Memory B cell (primary cell): Measurements from ENCODE around the gene ABHD16B.
A peak's percentile ranks its signal among the peaks of the same experiment; 100 is the strongest.

Source experiments
- ATAC-seq: fragments of 150-1000 bp; cut with Tn5 transposase; 2 replicates; pipeline ENCODE4 v1.10.0; 2021; ENCODE audit warnings: low read depth, mild to moderate bottlenecking, moderate library complexity
- DNase-seq, 2 donors: peaks; one replicate each; pipeline ENCODE4 v3.0.0; 2022; ENCODE audit warnings: low spot score in 2 of 2
- H3K27ac Mint-ChIP-seq: one replicate; pipeline ENCODE4 v1.8.0; 2022; ENCODE audit warnings: mild to moderate bottlenecking, moderate library complexity, mixed read lengths
- H3K27me3 Mint-ChIP-seq: one replicate; pipeline ENCODE4 v1.8.0; 2022; ENCODE audit warnings: mixed read lengths
- H3K36me3 Mint-ChIP-seq: one replicate; pipeline ENCODE4 v1.8.0; 2022; ENCODE audit warnings: mild to moderate bottlenecking, mixed read lengths
- H3K4me1 Mint-ChIP-seq: one replicate; pipeline ENCODE4 v1.8.0; 2022; ENCODE audit warnings: mixed read lengths
- H3K4me3 Mint-ChIP-seq: one replicate; pipeline ENCODE4 v1.8.0; 2022; ENCODE audit warnings: mild to moderate bottlenecking, moderate library complexity, mixed read lengths
- H3K9me3 Mint-ChIP-seq: one replicate; pipeline ENCODE4 v1.8.0; 2022; ENCODE audit warnings: mixed read lengths

Gene ABHD16B

DNA sequence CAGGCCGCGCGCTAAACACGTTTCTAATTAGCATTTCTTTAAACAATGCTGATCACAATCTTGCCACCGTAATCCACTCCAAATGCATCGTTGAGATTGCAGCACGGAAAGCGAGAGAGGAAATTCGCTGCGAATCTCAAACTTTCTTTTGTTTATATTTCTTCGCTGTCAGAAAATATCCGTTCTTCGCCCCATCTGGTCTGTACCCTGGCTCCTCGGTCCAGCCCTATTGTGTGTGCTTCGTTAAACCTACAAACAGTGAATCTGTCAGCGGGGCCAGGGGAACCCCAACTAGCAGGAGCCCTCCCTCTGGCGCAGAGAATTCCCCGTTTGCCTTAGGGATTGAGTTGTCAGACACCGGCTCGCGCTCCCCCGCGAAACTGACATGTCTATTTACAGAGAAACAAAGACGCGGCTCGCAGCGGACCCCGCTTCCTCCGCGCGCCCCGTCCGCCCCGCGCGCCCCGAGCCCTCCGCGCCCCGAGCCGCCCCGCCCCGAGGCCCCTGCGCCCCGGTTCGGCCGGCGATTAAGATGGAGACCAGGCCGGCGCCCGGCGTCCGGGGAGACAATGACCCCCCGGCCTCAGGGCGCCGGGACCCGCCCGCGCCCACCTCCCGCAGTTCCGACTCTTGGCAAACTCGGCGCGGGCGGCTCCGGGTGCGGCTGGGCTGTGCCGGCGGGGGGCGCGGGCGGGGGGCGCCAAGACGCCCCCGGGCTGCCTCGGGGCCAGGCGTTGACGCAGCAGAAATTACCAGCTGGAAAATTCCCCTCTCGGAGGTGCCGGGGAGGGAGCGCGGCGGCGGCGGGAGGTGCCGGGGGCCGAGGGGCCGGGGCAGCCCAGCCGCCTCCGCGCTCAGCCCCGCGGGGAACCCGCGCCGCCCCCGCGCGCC is 31.1 kb upstream of the ABHD16B start:
- Mint-ChIP-seq H3K27me3 (peaks cover 35% of the 10 kb centered on the region), H3K4me3 (peak overlapping the region; percentile 89), H3K9me3 (no peaks in the 10 kb centered on the region), H3K36me3 (peaks cover 2% of the 10 kb centered on the region), H3K27ac (peak overlapping the region; percentile 56), H3K4me1 (peaks cover 8% of the 10 kb centered on the region)
- ATAC-seq (peak; percentile 28), DNase-seq (no peak)

DNA sequence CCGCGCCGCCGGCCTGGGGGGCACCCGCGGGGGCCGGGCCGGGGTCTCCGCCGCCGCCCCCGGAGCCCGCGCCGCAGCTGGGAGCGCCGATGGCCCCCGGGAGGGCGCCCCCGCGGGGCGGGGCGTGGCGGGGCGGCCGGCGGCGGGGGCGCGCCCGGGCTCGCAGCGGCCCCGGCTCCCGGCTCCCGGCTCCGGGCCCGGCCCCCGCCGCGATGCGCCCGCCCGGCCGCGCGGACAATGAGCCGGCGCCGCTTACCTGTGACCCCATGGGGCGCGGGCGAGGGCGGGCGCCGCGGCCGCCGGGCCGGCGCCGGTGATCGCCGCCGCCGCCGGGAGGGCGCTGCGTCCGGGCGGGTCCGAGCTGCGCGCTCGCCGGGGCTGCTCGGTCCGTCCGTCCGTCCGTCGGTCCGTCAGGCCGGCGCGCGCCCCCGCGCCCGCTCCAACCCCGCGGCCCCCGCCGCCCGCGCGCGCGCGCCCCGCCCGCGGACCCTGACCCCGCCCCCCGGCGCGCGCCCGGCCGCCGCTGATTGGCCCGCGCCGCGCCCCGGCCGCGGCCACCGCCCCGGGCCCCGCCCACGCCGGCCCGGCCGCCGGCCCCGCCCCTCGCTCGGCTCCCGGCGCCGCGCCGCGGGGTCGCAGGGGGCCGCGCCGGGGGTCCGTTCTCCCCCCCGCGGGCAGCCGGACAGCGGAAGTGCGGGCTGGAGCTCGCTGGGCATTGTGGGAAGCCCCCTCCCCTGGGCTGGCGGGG is 30.3 kb upstream of the ABHD16B start, which contains the start of gene ZBTB46:
TSS of gene ZBTB46 (minus strand) at position 424 of the 748 bp plus-strand sequence. CDS start 40,507 bp downstream, outside the sequence.
- Mint-ChIP-seq H3K36me3 (peaks cover 2% of the 10 kb centered on the region), H3K4me1 (peaks cover 8% of the 10 kb centered on the region), H3K27me3 (peaks cover 29% of the 10 kb centered on the region), H3K27ac (no peak within 1 kb of the TSS), H3K9me3 (no peaks in the 10 kb centered on the region), H3K4me3 (peak within 1 kb of the TSS; percentile 89)
- no peak for DNase-seq
- peak; percentile 64 for ATAC-seq

DNA sequence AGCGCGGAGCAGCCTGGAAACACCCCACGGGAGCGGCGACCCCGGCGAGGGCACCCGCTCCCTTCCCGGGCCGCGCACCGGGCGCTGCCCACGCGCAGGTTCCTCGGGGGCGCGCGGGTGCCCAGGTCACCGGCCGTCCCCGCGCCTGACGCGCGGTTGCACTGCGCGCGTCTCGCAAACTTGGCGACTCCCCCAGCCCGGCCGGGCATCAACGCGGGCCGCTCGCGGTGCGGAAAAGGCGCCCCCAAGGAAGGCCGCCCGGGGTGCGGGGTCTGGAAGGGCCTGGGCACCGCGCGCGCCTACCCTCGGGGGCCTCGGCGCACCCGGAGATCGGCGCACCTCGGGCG is 29.7 kb upstream of the ABHD16B start:
- H3K36me3 Mint-ChIP-seq = peaks cover 2% of the 10 kb centered on the region
- DNase-seq = no peak
- ATAC-seq = no peak
- H3K27ac Mint-ChIP-seq = no peak overlapping the region
- peaks cover 8% of the 10 kb centered on the region for H3K4me1 Mint-ChIP-seq
- H3K4me3 Mint-ChIP-seq = no peak overlapping the region
- H3K27me3 Mint-ChIP-seq = peaks cover 27% of the 10 kb centered on the region
- no peaks in the 10 kb centered on the region for H3K9me3 Mint-ChIP-seq

DNA sequence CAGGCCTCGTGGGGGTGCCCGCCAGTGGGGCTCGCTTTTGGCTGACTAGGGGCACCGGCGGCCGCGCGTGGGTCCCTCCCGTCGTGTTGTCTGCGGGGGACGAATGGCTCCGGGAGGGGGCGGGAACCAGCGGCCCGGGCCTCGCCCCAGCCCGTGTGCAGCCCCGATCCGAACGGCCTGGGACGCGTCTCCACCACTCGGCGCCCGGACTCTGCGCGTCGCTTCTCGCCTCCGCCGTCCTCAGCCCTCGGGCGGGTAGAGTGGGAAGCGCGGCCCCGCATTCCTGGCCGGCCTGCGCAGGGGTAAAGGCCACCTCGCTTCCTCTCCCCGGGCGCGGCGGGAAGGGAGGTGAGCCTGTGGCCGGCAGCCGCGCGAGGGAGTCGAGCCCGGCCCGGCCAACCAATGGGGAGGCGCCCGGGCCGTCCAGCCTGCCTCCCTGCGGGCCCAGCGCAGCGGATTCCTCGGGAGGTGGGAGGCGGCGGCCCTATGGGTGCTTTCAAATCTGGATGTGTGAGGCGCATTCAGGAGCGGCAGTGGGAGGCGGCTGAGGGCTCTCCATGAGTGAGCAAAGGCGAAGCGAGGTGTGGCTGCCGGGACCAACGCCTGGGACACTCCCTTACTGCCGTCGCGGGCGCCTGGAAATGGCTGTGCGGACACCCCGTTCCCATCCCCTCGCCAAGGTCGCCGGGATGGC is 29.2 kb upstream of the ABHD16B start:
- Mint-ChIP-seq H3K27me3 (peaks cover 25% of the 10 kb centered on the region), H3K9me3 (no peaks in the 10 kb centered on the region), H3K36me3 (peaks cover 2% of the 10 kb centered on the region), H3K4me1 (peaks cover 8% of the 10 kb centered on the region), H3K27ac (no peak overlapping the region), H3K4me3 (peak overlapping the region; percentile 59)
- DNase-seq = no peak
- ATAC-seq = no peak

DNA sequence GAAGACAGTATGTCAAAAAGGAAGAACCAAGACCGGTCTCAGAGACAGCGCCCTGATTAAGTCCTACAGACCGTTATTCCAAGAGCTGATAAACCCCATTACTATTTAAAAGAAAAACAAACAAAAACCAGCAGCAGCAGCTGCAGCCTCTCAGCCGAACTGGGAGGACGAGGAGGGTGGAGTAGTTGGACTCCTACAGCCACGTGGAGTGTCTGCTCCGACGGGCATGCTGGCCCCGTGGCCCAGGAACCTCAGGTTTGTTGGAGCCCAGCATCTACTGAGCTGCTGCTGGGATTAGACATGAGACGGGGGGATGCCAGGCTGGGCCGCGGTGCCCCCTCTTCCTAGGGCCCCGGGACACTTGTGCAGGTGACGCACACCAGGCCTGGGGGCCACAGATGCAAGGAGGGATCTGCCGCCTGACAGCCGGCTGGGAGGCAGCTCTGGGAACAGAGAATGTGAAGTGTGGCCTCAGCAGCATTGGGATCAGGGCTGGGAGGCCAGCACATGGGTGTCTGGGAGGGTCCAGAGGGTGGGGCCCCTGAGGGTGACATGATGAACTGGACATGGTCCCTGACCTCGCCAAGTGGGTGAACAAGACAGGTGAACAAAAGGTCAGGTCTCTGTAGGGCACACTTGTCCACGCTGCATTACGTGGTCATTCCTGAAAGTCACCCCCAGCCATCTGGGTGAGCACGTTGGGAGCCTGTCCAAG is 27.4 kb upstream of the ABHD16B start:
- DNase-seq (no peak), ATAC-seq (no peak)
- peaks cover 2% of the 10 kb centered on the region for H3K36me3 Mint-ChIP-seq
- no peak overlapping the region for H3K4me3 Mint-ChIP-seq
- no peak overlapping the region for H3K27ac Mint-ChIP-seq
- peaks cover 8% of the 10 kb centered on the region for H3K4me1 Mint-ChIP-seq
- H3K9me3 Mint-ChIP-seq = no peaks in the 10 kb centered on the region
- peaks cover 21% of the 10 kb centered on the region for H3K27me3 Mint-ChIP-seq

DNA sequence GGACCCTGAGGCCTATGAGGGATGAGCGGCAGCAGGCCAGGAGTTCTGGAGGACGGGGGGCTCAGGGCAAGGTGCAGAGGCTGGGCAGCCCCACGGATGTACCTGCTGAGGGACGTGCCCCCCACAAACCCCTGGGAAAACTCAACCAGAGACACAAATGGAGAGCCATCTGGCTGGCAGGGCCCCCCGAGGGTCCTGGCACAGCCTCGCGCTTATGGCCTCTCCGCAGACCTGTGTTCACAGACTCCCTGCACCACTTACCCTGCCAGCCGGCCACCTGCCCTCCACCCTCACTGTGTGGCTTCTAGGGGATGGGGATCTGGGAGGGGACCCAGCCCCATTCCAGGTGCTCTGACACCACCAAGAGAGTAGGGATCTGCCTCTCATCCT is 26.8 kb upstream of the ABHD16B start:
- Mint-ChIP-seq H3K36me3 (peaks cover 2% of the 10 kb centered on the region), H3K9me3 (no peaks in the 10 kb centered on the region), H3K27me3 (peaks cover 19% of the 10 kb centered on the region), H3K4me3 (no peak overlapping the region), H3K4me1 (peaks cover 7% of the 10 kb centered on the region), H3K27ac (no peak overlapping the region)
- ATAC-seq (no peak), DNase-seq (no peak)

DNA sequence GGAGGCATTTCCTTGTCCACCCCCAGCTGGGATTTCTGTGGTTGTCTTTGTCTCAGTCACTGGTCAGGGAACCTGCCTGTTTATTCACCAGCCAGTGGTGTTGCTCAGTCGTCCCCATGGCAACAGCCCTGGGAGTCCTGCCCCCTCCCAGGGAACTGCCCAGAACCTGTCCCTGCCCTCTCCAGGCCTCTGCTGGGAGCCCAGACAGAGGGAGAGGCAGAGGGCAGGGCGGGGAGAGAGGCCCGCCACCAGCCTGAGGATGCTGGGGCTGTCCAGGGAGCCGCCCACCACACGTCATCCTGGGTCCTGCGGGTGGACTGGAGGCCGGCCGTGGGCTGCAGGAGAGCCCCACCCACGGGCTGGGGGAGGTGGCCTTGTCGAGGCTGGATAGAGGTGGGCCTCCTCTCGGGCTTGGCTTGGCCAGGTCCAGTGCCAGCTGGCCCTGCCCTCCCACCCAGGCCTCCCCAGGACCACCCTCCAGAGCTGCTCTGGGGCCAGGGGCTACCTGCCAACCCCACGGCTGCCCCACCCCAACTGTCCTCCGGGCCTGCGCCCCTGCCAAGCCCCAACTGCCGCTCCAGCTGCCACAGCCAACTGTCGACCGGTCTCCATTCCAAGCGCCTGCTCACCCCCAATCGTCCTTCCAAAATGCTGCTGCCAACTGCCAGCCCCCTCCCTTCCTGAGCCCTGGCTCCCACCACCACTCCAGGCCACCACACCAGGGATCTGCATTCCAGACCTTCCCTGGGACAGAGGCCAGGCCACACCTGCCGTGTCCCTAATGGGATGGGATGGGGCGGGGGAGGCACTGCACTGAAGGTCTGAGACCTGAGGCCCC is 26.1 kb upstream of the ABHD16B start:
- Mint-ChIP-seq H3K27ac (no peak overlapping the region), H3K36me3 (no peaks in the 10 kb centered on the region), H3K9me3 (no peaks in the 10 kb centered on the region)

DNA sequence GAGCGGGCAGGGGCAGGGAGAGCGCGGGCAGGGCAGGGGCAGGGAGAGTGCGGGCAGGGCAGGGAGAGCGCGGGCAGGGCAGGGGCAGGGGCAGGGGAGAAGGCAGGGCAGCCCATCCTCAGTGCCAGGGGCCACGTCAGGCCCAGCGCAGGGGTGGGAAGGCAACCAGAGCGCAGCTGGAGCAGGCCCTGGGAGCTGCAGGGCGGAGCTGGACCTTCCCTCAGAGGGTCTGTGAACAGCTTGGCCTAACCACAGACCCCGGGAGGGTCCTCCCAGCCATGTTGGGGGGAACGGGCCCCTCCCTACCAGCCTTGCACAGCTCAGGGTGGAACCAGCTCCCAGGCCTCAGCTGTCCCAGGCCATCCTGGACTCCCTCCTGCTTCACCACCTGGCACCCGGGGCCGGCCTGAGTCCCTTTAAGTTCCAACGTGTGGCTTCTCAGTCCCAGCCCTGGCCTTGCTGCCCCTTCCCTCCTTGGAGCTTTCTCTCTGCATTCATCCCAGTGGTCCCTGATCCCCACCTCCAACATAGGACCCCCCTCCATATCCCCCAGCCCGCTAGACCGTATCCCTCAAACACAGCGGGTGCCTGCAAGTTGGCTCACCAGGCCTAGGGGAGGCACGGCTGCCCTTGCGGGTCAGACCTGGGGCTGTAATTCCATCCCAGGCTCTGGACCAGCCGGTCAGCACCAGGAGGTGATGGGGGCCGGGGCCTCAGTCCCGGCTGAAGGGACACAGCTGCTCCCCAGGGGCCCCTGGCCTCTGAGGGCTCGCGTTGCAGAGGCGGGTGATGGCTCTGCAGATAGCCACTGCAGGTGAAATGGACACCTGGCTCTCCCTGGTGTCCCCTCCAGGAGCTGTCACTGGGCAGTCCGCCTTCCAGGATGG is 24.6 kb upstream of the ABHD16B start:
- no peak for DNase-seq
- no peak for ATAC-seq
- Mint-ChIP-seq H3K9me3 (no peaks in the 10 kb centered on the region), H3K4me1 (peaks cover 5% of the 10 kb centered on the region), H3K27ac (no peak overlapping the region), H3K4me3 (no peak overlapping the region), H3K36me3 (no peaks in the 10 kb centered on the region), H3K27me3 (peaks cover 16% of the 10 kb centered on the region)

More for the DNA sequence above, 26.1 kb upstream of the ABHD16B start:
- Mint-ChIP-seq H3K4me3 (no peak overlapping the region), H3K27me3 (peaks cover 13% of the 10 kb centered on the region), H3K4me1 (peaks cover under 1% of the 10 kb centered on the region)
- no peak for ATAC-seq
- DNase-seq = no peak

DNA sequence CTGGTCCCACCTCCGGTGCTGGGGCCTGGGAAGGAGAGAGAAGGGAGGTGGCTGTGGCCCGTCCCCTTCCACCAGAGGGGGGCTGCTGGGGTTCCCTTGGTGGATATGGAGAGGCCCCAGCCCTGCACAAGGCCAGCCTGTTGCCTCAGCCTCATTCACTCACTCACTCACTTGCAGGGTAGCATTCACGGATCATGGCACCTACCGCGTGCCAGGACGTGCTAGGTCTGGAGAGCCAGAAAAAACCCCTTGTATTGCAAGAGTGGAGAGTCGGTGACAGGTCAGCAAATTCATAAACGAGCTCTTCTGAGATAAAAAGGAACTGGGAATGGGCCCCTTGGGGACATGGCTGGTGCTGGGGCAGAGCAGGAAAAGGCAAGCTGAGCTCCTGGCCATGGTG is 23.8 kb upstream of the ABHD16B start:
- Mint-ChIP-seq H3K36me3 (no peaks in the 10 kb centered on the region), H3K27me3 (peaks cover 20% of the 10 kb centered on the region), H3K27ac (no peak overlapping the region), H3K4me1 (peaks cover 11% of the 10 kb centered on the region), H3K4me3 (peak overlapping the region; percentile 38), H3K9me3 (no peaks in the 10 kb centered on the region)
- no peak for DNase-seq
- ATAC-seq = no peak

DNA sequence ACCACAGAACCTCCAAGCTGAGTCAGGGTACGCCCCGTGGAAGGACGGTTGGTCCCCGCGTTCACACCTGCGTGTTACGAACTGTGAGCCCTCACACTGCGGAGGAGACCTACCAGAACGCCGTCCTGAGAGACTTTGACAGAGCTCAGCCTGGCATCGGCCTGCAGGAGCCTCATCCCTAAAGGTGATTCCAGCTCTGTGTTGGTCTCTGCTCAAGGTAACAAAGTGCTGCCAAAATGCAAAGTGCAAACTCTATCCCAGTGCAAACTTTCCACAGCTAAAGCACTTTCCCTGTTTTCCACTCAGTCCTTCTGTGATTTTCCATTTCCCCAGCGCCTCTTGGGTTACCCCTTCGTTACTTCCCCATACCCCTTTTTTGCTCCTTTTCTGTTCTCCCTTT is 21.7 kb upstream of the ABHD16B start:
- H3K36me3 Mint-ChIP-seq = no peaks in the 10 kb centered on the region
- no peak overlapping the region for H3K27ac Mint-ChIP-seq
- ATAC-seq (no peak), DNase-seq (no peak)
- peaks cover 14% of the 10 kb centered on the region for H3K4me1 Mint-ChIP-seq
- H3K27me3 Mint-ChIP-seq = peaks cover 21% of the 10 kb centered on the region
- H3K4me3 Mint-ChIP-seq = no peak overlapping the region
- no peaks in the 10 kb centered on the region for H3K9me3 Mint-ChIP-seq

DNA sequence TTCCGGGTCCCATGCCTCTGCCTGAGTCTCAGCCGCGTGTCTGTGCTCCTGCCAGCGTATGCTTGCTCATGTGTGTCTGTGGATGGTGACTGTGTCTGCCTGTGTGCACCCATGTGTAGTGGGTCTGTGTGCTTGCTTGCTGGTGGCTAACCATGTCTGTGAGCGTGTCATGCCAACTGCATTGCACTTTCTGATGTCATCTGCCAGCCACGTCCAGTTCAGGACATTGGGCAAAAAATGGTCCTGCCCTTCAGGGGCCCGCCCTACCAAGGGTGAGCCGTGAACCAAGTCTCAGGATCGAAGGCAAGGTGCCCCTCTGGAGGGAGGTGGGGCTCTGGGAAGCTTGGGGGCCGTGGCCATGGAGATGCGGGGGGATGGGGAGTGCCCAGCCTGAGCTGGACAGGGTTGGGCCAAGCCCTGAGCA is 20.9 kb upstream of the ABHD16B start:
- Mint-ChIP-seq H3K9me3 (no peaks in the 10 kb centered on the region), H3K27me3 (peaks cover 21% of the 10 kb centered on the region), H3K36me3 (no peaks in the 10 kb centered on the region), H3K4me1 (peaks cover 14% of the 10 kb centered on the region), H3K4me3 (no peak overlapping the region), H3K27ac (no peak overlapping the region)
- DNase-seq (no peak), ATAC-seq (no peak)

DNA sequence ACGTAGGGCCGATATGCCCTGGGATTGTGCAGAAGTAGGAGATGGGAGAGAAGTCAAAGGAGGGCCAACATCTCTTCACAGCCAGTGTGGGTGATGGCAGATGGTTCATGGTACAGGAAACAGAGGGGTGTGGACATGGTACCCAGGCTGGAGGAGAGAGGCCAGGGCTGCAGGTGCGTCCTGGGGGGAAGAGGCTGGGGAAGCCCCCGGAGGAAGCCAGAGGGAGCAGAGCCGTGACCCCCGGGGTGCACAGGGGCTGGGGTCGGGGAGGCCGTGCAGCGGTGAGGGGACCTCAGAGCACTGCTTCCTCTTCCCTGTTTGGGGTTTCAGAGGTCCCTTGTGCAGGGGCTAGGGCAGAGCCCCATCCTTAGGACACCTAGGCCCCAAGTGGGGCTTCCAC is 19.0 kb upstream of the ABHD16B start:
- no peaks in the 10 kb centered on the region for H3K9me3 Mint-ChIP-seq
- no peak for DNase-seq
- H3K4me1 Mint-ChIP-seq = peaks cover 17% of the 10 kb centered on the region
- peak overlapping the region; percentile 2 for H3K4me3 Mint-ChIP-seq
- H3K36me3 Mint-ChIP-seq = no peaks in the 10 kb centered on the region
- peak; percentile 78 for ATAC-seq
- peaks cover 23% of the 10 kb centered on the region for H3K27me3 Mint-ChIP-seq
- no peak overlapping the region for H3K27ac Mint-ChIP-seq
